ENCODE data around the gene UMODL1. TPM values are rescaled to one million over a fixed set of nuclear protein-coding genes. Genes with fewer than 3 reads are reported as not detected.

UMODL1 gene
- total and polyA plus RNA-seq, 8 donors = 0.02 to 0.06 TPM; not detected in 6

DNA sequence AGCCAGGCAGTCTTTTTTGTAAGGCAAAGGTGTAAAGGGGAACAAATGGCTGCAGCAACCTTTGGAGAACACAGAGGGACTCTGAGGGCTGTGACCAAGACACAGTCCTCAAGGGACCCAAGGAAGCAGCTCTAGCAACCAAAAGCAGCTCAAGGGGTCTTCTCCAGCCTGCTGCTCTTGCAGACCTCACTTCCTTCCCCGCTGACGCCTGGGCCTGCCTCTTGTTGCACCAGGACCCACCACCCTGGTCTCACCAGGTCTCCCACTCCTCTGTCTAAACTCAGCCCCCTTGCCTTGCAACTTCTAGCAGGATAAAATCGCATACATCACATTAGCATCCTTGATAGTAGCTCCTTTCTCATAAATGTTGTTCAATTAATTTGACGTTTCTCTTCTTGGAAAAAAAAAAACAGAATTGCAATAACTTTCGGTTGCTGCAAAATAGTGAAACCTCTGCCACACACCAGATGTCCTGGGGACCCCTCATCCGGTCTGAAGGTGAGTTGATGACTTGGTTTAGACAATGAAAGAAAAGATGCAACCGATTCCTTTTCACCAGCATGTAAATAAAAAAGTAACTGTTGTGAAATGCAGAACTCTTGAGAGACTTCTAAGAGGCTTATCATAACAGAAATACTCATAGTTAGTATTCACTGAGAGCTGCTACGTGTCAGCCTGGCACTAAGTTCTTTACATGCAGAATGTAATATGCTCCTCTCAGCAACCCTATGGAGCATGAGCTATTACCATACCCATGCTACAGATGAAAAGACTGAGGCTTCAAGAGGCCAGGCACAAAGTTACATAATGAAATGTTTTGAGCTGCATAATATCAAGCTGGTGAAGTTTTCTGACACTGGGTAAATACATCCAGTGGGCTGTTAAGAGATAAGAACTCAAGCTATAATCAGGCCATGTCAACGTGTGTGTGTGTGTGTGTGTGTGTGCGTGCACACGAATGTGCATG, 58.5 kb downstream of the UMODL1 start:
- Histone ChIP-seq H3K4me3 (no peak overlapping the region), H3K36me3 (no peaks in the 10 kb centered on the region), H3K27me3 (no peaks in the 10 kb centered on the region), H3K27ac (no peak overlapping the region), H3K9me3 (no peaks in the 10 kb centered on the region), H3K4me1 (peaks cover 0 to 2% (median 0%) of the 10 kb centered on the region in 3 donors)
- no peak for TF ChIP-seq CTCF (IDR thresholded peaks at IDR 0.05)
- intact Hi-C loops (cut with DNase I) = loop anchor here in 1 of 3 donors (10.0 kb wide), 1 partner anchor 515 kb away; no protein-coding TSS in a partner anchor
- FAIRE-seq (no peak), DNase-seq (peak in 1 of 6 donors; percentile 19), ATAC-seq (peak in 1 of 4 donors; percentile 36)
- 52 to 68% methylated on average over 11 of the region's 11 CpGs for WGBS, 2 donors

DNA sequence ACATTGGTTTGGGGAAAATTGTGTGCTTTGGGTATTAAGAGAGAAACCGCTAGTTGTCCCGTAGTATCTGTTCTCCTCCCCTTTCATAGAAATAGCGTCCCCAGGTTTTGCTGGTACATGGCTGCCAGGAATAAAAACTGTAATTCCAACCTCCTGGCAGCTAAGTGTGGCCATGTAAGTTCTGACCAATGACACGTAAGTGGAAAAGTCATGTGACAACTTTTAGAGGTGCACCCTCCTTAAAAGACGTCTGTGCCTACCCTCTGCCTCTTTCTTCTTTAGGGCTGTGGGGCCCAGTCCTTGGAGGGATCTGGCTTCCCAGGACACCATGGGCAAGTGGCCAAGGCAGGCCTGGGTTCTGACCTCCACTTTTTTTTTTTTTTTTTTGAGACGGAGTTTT, 59.3 kb downstream of the UMODL1 start:
- intact Hi-C loops (cut with DNase I) = no loop called here
- no peaks in the 10 kb centered on the region for H3K36me3 ChIP-seq
- no peak overlapping the region for H3K27ac ChIP-seq
- H3K9me3 ChIP-seq = no peaks in the 10 kb centered on the region
- DNase-seq (no peak), ATAC-seq (no peak), FAIRE-seq (no peak)
- peaks cover 0 to 2% (median 0%) of the 10 kb centered on the region in 3 donors for H3K4me1 ChIP-seq
- WGBS, 2 donors = 60 to 67% methylated on average over 6 of the region's 6 CpGs
- no peak overlapping the region for H3K4me3 ChIP-seq
- H3K27me3 ChIP-seq = no peaks in the 10 kb centered on the region
- no peak for TF ChIP-seq CTCF (IDR thresholded peaks at IDR 0.05)

DNA sequence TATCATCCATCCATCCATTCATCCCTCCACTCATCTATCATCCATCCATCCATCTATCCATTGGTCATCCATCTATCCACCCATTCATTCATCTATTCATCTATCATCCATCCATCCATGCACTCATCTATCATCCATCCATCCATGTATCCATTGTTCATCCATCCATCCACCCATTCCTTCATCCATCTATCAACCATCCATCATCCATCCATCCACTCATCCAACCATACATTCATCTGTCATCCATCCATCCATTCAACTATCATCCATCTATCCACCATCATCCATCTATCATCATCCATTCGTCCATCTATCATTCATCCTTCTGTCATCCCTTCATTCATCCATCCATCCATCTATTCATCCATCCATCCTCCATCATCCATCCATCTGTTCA, 61.1 kb downstream of the UMODL1 start:
- Histone ChIP-seq H3K4me3 (no peak overlapping the region), H3K27me3 (no peaks in the 10 kb centered on the region), H3K27ac (no peak overlapping the region), H3K36me3 (no peaks in the 10 kb centered on the region), H3K9me3 (no peaks in the 10 kb centered on the region), H3K4me1 (no peaks in the 10 kb centered on the region)
- no peak for FAIRE-seq
- no peak for TF ChIP-seq CTCF (IDR thresholded peaks at IDR 0.05)
- DNase-seq = no peak
- intact Hi-C loops (cut with DNase I) = no loop called here
- ATAC-seq = no peak
- WGBS, 2 donors = 38 to 80% methylated on average over 1 of the region's 1 CpG

- H3K4me3 ChIP-seq = no peak overlapping the region
- 86 to 91% methylated on average over 8 of the region's 8 CpGs for WGBS, 2 donors
- H3K27ac ChIP-seq = no peak overlapping the region
- intact Hi-C loops (cut with DNase I) = no loop called here
- no peaks in the 10 kb centered on the region for H3K4me1 ChIP-seq
- no peak for TF ChIP-seq CTCF (IDR thresholded peaks at IDR 0.05)
- FAIRE-seq (no peak), DNase-seq (peak in 1 of 6 donors; percentile 21), ATAC-seq (no peak)
- no peaks in the 10 kb centered on the region for H3K27me3 ChIP-seq
- H3K36me3 ChIP-seq = no peaks in the 10 kb centered on the region
- no peaks in the 10 kb centered on the region for H3K9me3 ChIP-seq
Measured at GRCh38 chr21:42133131-42133530, 62.0 kb downstream of the UMODL1 start.

Measured in pancreas (tissue), 10 donors.